Stimulated activated CD4-positive, alpha-beta T cell treated with anti-CD3 and anti-CD28 coated beads, TNF-alpha, amount 100 ng/mL, for 1 hour (primary cell): ENCODE data around the gene PTPRG.
"Not testable (repeated sequence)": the region's sequence is repeated elsewhere in the genome, so short reads cannot be mapped to it uniquely, and the experiment has no call there.

ENCODE experiments used
- DNase-seq, 3 donors: peaks; one replicate each; pipeline ENCODE4 v3.0.0-alpha.2; 2020; ENCODE audit warnings: low read depth in 3 of 3, low spot score in 1 of 3

PTPRG gene

GRCh38 chr3:61816304-61816703 lies 254.9 kb downstream of the PTPRG start:
- DNase-seq: not testable (repeated sequence)

- no peak for DNase-seq
Observed at GRCh38 chr3:61819861-61820260, 258.5 kb downstream of the PTPRG start.

GRCh38 chr3:61820306-61820992 lies 259.1 kb downstream of the PTPRG start:
- no peak for DNase-seq

GRCh38 chr3:61821823-61822251 lies 260.5 kb downstream of the PTPRG start:
- no peak for DNase-seq

GRCh38 chr3:61822588-61822987 lies 261.2 kb downstream of the PTPRG start:
- no peak for DNase-seq

GRCh38 chr3:61824553-61825135 lies 263.3 kb downstream of the PTPRG start:
- DNase-seq: no peak

GRCh38 chr3:61826161-61826560 lies 264.8 kb downstream of the PTPRG start:
- DNase-seq: no peak

GRCh38 chr3:61828184-61828874 lies 267.0 kb downstream of the PTPRG start:
- DNase-seq: no peak

GRCh38 chr3:61828880-61829721 lies 267.7 kb downstream of the PTPRG start:
- no peak for DNase-seq

GRCh38 chr3:61829722-61830350 lies 268.5 kb downstream of the PTPRG start:
- DNase-seq: no peak

- no peak for DNase-seq
Observed at GRCh38 chr3:61831973-61832372, 270.6 kb downstream of the PTPRG start.

GRCh38 chr3:61832375-61833229 lies 271.2 kb downstream of the PTPRG start:
- no peak for DNase-seq

GRCh38 chr3:61839256-61839655 lies 277.9 kb downstream of the PTPRG start:
- DNase-seq: no peak

GRCh38 chr3:61841111-61841845 lies 279.9 kb downstream of the PTPRG start:
- DNase-seq: no peak

GRCh38 chr3:61841988-61842387 lies 280.6 kb downstream of the PTPRG start:
- no peak for DNase-seq

- no peak for DNase-seq
Observed at GRCh38 chr3:61844346-61844745, 283.0 kb downstream of the PTPRG start.

- no peak for DNase-seq
Observed at GRCh38 chr3:61846488-61846887, 285.1 kb downstream of the PTPRG start.

GRCh38 chr3:61847784-61848462 lies 286.6 kb downstream of the PTPRG start:
- no peak for DNase-seq

GRCh38 chr3:61848885-61849284 lies 287.5 kb downstream of the PTPRG start:
- DNase-seq: no peak
